HG03175 (cell line): Measurements from ENCODE around the gene DHRS7B.
"Not testable (repeated sequence)": the region's sequence is repeated elsewhere in the genome, so short reads cannot be mapped to it uniquely, and the experiment has no call there.

ENCODE experiments used
- ATAC-seq: cut with Tn5 transposase; IDR thresholded peaks from one replicate; pipeline ENCODE4 v1.9.1; 2021; ENCODE audit warnings: mild to moderate bottlenecking, moderate library complexity; ENCODE audit not compliant: unreplicated experiment

The DHRS7B gene

GRCh38 chr17:21202512-21202911 lies 75.7 kb downstream of the DHRS7B start:
- no peak for ATAC-seq

- ATAC-seq, result no peak
These were observed 78.2 kb downstream of the DHRS7B start for GRCh38 chr17:21204935-21205334.

DNA sequence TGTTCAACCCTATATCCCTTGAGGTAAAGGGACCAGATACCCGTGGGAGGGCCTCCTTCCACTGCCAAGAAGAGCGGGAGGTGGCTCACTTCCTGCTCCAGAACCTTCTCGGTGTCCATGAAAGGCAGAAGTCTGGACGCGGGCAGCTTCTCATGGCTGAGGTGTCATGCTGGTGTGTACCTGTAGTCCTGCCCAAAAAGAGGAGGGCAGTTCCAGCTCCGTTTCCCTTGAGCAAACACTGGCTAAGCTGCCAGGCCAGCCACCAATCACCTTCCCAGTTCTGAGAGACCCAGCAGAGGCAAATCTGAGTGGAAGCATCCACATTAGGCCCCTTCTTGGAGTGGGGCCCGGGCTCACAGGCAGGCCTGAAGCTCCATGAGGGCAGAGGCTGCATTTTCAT lies 81.6 kb downstream of the DHRS7B start:
- ATAC-seq, result no peak

GRCh38 chr17:21209511-21210175 lies 82.9 kb downstream of the DHRS7B start:
- ATAC-seq, result no peak

GRCh38 chr17:21210411-21211076 lies 83.8 kb downstream of the DHRS7B start:
- ATAC-seq, result no peak

DNA sequence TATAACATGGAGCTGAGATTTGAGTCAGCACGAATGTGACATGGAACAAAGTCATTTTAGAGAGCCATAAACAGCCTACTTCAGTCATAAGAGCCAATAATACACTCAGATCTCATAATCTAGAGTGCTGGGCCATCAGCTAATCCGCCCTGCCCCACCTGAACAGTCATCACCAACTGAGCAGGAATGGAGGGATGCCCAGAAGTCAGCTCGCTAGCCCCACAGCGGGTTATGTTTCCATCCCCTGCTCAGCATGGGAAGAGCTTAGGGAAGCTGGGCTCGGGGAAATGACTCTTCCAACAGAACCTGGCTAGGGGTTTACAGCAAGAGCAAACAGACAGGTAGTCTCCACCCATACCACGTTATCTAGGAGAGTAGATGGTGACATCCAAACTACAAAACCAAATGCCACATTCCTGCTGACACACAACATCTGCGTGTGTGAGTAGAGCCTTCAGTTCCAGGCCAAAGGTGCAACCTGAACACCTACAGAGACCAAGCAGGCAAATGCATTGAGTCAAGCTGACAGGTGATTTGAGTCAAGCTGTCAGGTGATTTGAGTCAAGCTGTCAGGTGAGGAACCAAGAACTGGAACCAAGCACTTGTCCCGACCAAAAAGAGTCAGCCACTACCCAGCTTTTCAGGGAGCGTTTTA lies 85.2 kb downstream of the DHRS7B start:
- ATAC-seq, result no peak

- no peak for ATAC-seq
These were observed 86.3 kb downstream of the DHRS7B start for GRCh38 chr17:21212826-21213637.

DNA sequence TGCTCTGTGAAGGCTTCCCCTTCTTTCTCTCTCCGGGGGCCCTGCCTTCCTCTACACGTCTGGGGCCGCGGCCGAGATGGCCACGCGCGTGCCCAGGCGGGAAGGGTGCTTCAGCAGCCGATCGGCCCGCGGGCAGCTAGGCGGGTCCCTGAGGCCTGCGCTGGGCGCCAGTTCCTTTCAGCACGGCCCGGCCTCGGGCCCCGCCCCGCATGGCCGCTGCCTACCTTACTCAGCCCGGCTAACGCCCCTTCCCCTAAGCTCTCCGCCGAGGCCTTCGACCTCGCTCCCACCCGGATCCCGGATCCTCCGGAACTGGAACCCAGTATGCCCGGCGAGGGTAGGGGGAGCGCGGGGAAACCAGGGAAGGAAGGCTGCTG lies 86.9 kb downstream of the DHRS7B start:
- ATAC-seq, result peak; percentile 22

GRCh38 chr17:21214015-21214776 lies 87.4 kb downstream of the DHRS7B start, which contains the start of gene TMEM11:
Gene TMEM11, minus strand, starts transcription at chr17:21214161. Its CDS starts 9 bp downstream, at chr17:21214152.
- ATAC-seq, result peak; percentile 88

DNA sequence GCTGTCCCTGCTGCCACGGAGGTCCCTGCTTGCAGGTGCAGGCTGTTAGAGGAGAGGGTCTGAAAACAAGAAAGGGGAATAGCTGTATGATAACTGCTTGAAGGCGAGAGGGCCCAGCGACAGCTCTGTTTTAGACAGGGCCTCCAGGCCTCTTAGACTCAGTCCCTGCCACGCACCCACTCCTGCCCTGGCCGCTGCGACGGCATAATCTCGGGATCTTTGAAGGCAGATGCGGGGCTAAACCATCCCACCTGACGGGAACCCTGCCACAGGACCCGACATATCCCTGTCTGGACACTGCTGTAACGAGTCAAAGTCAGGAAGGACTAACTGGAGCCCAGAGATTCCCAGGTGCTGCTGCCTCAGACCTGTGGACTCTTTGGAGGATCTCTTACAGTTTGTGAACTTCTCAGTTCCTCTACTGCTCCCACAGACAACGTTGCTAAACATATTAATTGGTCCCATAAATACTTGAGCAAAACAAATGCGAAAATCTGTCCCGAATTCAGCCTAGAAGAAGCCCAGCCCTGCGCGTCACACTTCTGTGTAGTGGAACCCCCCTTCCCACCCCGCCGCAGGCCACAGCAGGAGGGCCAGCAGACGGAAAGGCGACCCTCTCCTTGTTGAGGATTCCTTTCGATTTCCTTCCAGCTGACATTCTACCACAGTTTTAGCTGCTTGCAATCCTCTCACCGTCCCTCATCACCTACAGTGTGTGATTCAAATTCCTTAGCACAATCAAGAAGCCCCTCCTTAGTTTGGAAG lies 88.2 kb downstream of the DHRS7B start:
- ATAC-seq, result peak; percentile 12

DNA sequence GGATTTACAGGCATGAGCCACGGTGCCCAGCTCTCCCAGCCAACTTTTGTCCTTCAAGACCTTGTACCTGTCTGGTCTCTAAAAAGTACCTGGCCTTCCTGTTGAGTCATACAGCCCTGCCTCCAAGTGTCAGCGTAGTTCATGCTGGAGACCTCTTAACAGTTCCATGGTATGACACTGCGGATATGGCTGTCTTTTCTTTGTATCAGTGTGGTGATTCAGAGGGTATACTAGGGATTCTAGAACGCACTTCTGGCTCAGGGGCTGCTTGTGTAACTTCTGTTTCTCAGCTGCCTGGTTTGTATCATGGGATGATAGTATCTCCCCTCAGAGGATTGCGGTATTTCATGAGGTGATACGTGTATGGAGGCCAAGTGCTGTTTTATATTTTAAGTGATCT lies 89.2 kb downstream of the DHRS7B start:
- no peak for ATAC-seq

DNA sequence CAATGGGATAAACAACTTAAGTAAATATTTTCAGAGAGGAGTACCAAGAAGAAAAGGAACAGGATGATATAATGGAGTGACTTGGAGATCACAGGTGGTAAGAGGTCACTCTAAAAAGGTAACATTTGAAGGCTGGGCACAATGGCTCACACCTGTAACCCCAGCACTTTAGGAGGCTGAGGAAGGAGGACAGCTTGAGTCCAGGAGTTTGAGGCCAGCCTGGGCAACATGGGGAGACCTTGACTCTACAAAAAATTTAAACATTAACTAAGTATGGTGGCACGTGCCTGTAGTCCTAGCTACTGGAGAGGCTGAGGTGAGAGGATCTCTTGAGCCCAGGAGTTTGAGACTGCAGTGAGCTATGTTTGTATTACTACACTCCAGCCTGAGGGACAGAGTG lies 90.6 kb downstream of the DHRS7B start:
- ATAC-seq, result no peak

DNA sequence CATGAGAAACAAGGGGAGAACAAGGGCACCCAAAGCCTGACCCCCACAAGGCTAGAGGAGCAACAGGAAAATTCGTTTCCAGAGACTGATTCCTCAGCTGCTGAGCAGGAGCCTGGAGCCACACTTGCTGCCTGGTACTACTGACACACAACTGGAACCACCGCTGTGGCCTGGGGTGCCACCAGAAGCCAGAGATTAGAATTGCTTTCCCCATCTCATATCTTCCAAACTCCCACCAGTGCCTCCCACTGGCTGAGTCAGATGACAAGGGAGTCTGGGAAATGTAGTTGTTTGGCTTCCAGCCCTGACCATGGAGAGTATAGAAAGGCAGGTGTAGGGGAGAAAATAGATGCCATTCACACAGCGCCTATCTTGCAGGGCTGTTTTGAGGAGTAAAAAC lies 91.3 kb downstream of the DHRS7B start:
- ATAC-seq, result no peak

DNA sequence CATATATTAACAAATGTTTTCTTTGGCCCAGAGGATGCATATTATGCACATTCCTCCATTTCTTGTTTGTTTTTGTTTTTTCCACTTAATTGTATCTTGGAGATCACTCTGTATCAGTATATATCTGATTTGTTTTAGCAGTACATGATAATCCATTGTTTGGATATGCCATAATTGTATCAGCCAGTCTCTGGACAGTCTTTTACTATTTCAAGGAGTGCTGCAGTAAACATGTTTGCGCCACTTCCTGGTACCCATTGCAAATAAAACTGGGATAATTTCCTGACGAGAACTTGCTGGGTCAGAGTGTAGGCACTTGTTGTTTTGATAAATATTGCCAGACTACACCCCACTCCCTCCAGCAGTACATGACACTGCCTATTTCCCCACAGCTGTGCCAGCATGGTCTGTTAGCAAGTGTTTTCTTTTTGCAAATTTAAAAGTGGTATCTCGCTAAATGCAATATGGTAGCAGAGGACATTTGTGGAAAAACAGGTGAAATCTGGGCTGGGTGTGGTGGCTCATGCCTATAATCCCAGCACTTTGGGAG lies 92.1 kb downstream of the DHRS7B start:
- no peak for ATAC-seq

DNA sequence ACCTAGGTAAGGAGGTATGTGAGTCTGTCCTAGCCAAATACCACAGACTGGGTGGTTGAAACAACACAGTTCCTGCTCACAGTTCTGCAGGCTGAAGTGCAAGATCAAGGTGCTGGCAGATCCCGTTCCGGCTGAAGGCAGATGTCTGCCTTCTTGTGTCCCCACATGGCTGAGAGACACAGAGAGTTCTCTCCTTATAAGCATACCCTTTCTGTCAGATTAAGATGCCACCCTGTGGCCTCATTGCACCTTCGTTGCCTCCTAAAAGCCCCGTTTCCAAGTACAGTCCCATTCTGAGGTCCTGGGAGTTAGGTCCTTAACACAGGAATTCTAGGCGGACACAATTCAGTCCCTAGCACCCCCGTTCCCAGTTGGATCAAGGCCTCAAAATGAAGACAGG lies 96.3 kb downstream of the DHRS7B start:
- no peak for ATAC-seq

GRCh38 chr17:21227277-21227676 lies 100.5 kb downstream of the DHRS7B start:
- not testable (repeated sequence) for ATAC-seq

- no peak for ATAC-seq
These were observed 101.3 kb downstream of the DHRS7B start for GRCh38 chr17:21228111-21228510.

- no peak for ATAC-seq
These were observed 102.1 kb downstream of the DHRS7B start for GRCh38 chr17:21228845-21229244.

GRCh38 chr17:21231533-21231932 lies 104.8 kb downstream of the DHRS7B start:
- no peak for ATAC-seq
